ENCODE data around the gene ZNF835. TPM values are rescaled to one million over a fixed set of nuclear protein-coding genes. Genes with fewer than 3 reads are reported as not detected.
A peak's percentile ranks its signal among the peaks of the same experiment; 100 is the strongest.
"Not testable (repeated sequence)": the region's sequence is repeated elsewhere in the genome, so short reads cannot be mapped to it uniquely, and the experiment has no call there.

The ZNF835 gene
- total RNA-seq, 2 experiments from 2014 or later = 3.8 to 6.5 TPM

DNA sequence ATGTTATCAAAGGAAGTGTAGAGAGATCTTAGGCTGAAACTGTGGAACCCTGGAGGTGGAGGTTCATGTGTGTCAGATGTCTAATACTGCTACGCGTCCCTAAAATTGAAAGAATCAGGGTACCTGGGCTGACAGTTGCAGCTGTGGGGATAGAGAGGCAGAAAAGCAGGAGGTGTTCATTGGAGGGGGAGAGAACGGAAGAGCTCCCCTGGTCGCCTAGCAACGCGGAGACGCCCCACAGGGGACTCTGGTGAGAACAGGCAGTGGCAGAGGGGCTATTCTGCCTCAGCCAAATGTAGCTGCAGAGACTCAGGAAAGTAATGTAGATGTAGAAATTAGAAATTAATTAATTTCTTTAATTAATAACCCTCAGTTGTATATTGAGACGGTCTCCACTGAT lies 10.1 kb upstream of the ZNF835 start:
- Mint-ChIP-seq H3K36me3 (no peaks in the 10 kb centered on the region), H3K27me3 (no peaks in the 10 kb centered on the region), H3K27ac (no peak overlapping the region), H3K4me1 (no peaks in the 10 kb centered on the region), H3K9me3 (peaks cover 16% of the 10 kb centered on the region), H3K4me3 (no peak overlapping the region)
- no peak for DNase-seq
- ATAC-seq (ENCODE audit: low read depth) = no peak
- POLR2A ChIA-PET = no interaction called here

DNA sequence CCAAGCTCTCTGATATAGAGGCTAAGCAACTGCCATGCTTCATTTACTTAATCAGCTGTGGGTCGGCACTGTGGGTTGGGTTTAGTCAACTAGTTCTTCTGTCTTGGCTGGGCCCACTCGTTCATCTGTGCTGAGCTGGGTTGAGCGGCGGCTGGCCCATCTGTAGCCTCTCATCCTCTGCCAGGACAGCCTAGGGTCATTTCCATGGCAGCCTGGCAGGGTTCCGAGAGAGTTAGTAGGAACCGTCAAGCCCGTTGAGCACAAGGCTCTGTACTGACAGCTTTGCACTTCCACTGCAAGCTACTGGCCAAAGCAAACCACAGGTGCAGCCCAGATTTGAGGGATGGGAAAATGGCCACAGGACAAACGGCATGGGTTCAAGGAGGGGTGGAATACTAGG lies 6.6 kb upstream of the ZNF835 start:
- ATAC-seq (ENCODE audit: low read depth) = no peak
- Mint-ChIP-seq H3K36me3 (no peaks in the 10 kb centered on the region), H3K9me3 (peaks cover 17% of the 10 kb centered on the region), H3K4me3 (no peak overlapping the region), H3K27ac (no peak overlapping the region), H3K4me1 (no peaks in the 10 kb centered on the region), H3K27me3 (no peaks in the 10 kb centered on the region)
- POLR2A ChIA-PET = no interaction called here
- DNase-seq = no peak

DNA sequence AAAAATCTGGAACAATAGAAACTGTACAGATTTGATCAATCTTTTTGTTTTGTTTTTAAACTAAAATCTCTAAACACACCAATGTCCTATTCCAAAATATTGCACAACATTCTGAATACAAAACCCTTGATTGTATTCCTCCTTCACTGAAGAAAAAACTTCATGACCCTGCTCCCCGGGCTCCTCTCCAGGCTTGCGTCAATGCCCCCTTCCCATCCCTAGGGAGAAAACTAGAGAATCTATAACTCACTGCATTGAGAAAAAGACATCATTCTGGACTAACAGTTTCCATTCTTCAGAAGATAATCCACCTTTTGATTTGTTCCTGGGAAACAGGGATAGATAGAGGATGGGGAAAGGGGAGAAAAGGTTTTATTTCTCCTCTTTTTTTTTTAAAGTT lies 1.1 kb upstream of the ZNF835 start:
- POLR2A ChIA-PET; H3K27ac Mint-ChIP-seq; ATAC-seq (ENCODE audit: low read depth); DNase-seq; H3K4me3 Mint-ChIP-seq; H3K4me1 Mint-ChIP-seq; H3K27me3 Mint-ChIP-seq: not testable (repeated sequence)
- H3K9me3 Mint-ChIP-seq = peaks cover 16% of the 10 kb centered on the region
- H3K36me3 Mint-ChIP-seq = peaks cover 14% of the 10 kb centered on the region

DNA sequence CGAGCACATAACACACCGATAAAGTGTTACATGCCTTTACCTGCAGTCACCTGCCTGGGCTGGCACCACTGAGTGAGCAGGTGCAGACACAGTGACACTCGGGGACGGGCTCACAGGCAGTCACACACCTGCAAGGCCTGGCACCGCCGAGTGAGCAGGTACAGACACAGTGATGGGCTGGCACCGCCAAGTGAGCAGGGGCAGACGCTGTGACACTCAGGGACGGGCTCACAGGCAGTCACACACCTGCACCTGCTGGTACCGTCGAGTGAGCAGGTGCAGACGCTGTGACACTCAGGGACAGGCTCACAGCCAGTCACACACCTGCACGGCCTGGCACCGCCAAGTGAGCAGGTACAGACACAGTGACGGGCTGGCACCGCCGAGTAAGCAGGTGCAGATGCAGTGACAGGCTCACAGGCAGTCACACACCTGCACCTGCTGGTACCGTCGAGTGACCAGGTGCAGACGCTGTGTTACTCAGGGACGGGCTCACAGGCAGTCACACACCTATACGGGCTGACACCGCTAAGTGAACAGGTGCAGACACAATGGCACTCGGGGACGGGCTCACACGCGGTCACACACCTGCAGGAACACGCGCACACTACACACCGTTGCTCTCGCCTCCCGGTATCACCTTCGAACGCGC lies 470 bp downstream of the ZNF835 start:
- ATAC-seq (ENCODE audit: low read depth) = peak; percentile 36
- Mint-ChIP-seq H3K9me3 (peaks cover 13% of the 10 kb centered on the region), H3K27ac (peak overlapping the region; percentile 87), H3K4me3 (peak overlapping the region; percentile 88), H3K36me3 (peaks cover 14% of the 10 kb centered on the region), H3K27me3 (no peaks in the 10 kb centered on the region), H3K4me1 (peaks cover 10% of the 10 kb centered on the region)
- POLR2A ChIA-PET = interaction anchor here (1.0 kb wide), 1 partner anchor 267 kb away, joined by 4 read pairs; the partner anchor contains the start of gene ZNF583
- DNase-seq = no peak

DNA sequence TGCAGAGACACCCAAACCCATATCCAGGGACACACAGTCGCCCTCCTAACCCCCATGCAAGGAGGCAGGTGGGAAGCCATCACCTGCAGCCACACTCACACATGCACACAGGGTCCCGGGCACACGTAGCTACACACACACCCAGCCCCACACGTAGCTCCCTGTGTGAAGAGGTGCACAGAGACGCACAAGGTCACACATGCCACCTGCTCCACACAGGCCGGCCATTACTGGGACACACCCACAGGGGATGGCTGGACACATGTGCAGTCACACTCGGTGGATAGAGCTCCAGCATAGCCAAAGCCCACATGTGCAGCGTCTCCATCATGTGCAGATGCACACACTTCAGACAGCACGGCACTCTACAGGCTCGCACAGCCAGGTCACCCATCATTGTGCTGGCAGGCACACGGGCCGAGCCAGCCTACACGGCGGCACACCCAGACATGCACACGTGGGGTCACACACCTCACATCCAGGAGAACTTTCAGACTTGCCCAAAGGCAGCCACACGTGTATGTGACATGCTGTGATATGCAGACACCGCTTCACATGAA lies 1.1 kb downstream of the ZNF835 start:
- ATAC-seq (ENCODE audit: low read depth) (no peak), DNase-seq (no peak)
- H3K36me3 Mint-ChIP-seq = peaks cover 17% of the 10 kb centered on the region
- H3K4me1 Mint-ChIP-seq = peaks cover 10% of the 10 kb centered on the region
- POLR2A ChIA-PET = no interaction called here
- H3K27ac Mint-ChIP-seq = peak overlapping the region; percentile 25
- peaks cover 14% of the 10 kb centered on the region for H3K9me3 Mint-ChIP-seq
- H3K27me3 Mint-ChIP-seq = no peaks in the 10 kb centered on the region
- peak overlapping the region; percentile 88 for H3K4me3 Mint-ChIP-seq

DNA sequence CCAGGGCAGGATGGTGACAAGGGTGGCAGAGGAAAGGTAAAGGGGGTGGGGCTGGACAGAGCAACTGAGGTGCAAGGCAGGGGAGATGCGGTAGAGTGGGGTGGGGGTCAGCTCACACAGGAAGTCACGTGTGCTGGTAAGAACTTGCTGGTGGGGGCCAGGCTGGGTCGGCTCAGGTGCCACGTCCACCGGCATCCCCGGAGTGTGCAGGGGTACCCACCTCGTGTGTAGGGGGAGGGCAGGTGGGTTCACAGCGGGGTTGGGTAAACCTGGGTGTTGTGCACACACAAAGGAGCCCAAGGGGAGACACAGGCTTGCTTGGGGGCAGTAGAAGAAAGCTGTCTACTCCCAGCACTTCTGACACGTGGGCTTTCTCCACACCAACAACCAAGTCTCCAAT lies 2.9 kb downstream of the ZNF835 start:
- Mint-ChIP-seq H3K4me1 (peaks cover 10% of the 10 kb centered on the region), H3K4me3 (no peak overlapping the region), H3K9me3 (peaks cover 15% of the 10 kb centered on the region), H3K27ac (peak overlapping the region; percentile 34), H3K36me3 (peaks cover 27% of the 10 kb centered on the region), H3K27me3 (no peaks in the 10 kb centered on the region)
- DNase-seq = no peak
- ATAC-seq (ENCODE audit: low read depth) = no peak
- POLR2A ChIA-PET = no interaction called here

DNA sequence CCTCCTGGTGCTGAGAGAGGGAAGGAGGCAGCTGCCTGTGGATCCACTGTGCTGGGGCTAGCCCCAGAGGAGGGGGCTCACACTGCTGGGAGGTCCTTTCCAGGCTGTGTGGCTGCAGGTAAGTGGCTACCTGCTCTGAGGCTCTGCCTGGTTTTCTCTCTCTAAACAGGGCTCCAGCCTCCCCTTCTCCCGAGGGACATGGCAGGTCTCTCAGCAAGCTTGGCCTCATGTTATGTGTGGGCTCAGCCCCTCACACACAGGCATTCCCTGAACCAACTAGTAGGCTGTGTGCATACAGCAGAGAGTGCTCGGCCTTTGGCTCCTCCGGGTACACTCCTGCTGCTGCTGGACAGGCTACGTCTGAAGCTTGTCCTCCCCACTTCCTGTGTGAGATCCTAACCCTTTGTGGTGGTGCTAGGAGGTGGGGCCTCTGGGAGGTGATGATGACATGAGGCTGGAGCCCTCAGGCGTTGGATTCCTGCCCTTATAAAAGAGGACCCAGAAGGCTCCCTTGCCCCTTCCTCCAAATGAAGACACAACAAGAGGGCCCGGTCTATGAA lies 4.2 kb downstream of the ZNF835 start:
- no peak for DNase-seq
- peaks cover 34% of the 10 kb centered on the region for H3K36me3 Mint-ChIP-seq
- no peak overlapping the region for H3K27ac Mint-ChIP-seq
- POLR2A ChIA-PET = interaction anchor here (0.9 kb wide), 1 partner anchor 59 kb away, joined by 4 read pairs; no protein-coding TSS in a partner anchor
- peaks cover 17% of the 10 kb centered on the region for H3K9me3 Mint-ChIP-seq
- H3K27me3 Mint-ChIP-seq = no peaks in the 10 kb centered on the region
- peaks cover 10% of the 10 kb centered on the region for H3K4me1 Mint-ChIP-seq
- no peak overlapping the region for H3K4me3 Mint-ChIP-seq
- ATAC-seq (ENCODE audit: low read depth) = no peak

DNA sequence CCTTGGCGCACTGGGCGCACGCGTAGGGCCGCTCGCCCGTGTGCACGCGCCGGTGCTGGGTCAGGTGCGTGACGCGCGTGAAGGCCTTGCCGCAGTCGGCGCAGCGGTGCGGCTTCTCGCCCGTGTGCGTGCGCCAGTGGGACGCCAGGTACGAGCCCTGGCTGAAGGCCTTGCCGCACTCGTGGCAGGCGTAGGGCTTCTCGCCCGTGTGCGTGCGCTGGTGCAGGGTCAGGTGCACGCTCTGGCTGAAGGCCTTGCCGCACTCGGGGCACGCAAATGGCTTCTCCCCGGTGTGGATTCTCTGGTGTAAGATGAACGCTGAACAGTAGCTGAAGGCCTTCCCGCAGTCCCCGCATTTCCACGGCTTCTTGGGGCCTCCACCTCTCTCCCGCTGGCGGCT lies 7.0 kb downstream of the ZNF835 start:
- H3K36me3 Mint-ChIP-seq = peaks cover 34% of the 10 kb centered on the region
- H3K9me3 Mint-ChIP-seq = peaks cover 18% of the 10 kb centered on the region
- no peak overlapping the region for H3K4me3 Mint-ChIP-seq
- H3K27me3 Mint-ChIP-seq = no peaks in the 10 kb centered on the region
- DNase-seq (no peak), ATAC-seq (ENCODE audit: low read depth) (no peak)
- POLR2A ChIA-PET = no interaction called here
- no peaks in the 10 kb centered on the region for H3K4me1 Mint-ChIP-seq
- no peak overlapping the region for H3K27ac Mint-ChIP-seq

DNA sequence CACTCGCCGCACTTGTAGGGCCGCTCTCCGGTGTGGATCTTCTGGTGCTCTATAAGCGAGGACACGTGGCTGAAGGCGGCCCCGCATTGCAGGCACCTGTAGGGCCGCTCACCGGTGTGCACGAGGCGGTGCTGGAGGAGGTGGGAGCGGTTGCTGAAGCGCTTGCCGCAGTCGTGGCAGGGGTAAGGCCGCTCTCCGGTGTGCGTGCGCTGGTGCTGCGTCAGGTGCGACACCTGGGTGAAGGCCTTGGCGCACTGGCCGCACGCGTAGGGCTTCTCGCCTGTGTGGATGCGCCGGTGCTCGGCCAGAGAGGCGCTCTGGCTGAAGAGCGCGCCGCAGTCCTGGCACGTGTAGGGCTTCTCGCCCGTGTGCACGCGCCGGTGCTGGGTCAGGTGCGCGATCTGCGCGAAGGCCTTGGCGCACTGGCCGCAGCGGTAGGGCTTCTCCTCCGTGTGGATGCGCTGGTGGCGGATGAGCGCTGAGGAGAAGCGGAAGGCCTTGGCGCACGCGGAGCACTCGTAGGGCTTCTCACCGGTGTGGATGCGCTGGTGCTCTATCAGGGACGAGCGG lies 7.5 kb downstream of the ZNF835 start:
- no peak overlapping the region for H3K27ac Mint-ChIP-seq
- no peak for DNase-seq
- H3K4me3 Mint-ChIP-seq = no peak overlapping the region
- peaks cover 34% of the 10 kb centered on the region for H3K36me3 Mint-ChIP-seq
- no peak for ATAC-seq (ENCODE audit: low read depth)
- H3K9me3 Mint-ChIP-seq = peaks cover 20% of the 10 kb centered on the region
- H3K27me3 Mint-ChIP-seq = no peaks in the 10 kb centered on the region
- POLR2A ChIA-PET = no interaction called here
- H3K4me1 Mint-ChIP-seq = no peaks in the 10 kb centered on the region

DNA sequence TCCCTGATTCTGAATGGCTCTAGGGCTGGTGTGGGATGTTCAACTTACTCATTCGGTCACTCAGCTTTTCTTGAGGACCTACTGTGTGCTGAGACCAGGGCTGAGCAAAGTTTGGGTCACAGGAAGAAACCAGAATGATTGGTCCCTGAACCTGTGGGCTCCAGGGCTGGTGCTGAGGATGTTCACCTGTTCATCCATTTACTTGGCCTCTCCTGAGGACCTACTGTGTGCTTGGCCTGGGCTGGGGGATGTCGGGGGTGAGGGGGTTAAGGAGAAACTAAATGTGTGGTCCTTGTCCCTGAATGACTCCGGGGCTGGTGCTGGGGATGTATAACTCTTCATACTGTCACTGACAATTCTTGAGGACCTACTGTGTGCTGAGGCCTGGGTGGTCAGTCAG lies 10.3 kb downstream of the ZNF835 start:
- H3K36me3 Mint-ChIP-seq = peaks cover 25% of the 10 kb centered on the region
- H3K4me3 Mint-ChIP-seq = no peak overlapping the region
- no peak overlapping the region for H3K27ac Mint-ChIP-seq
- POLR2A ChIA-PET = no interaction called here
- no peak for ATAC-seq (ENCODE audit: low read depth)
- peaks cover 19% of the 10 kb centered on the region for H3K9me3 Mint-ChIP-seq
- DNase-seq = no peak
- no peaks in the 10 kb centered on the region for H3K27me3 Mint-ChIP-seq
- H3K4me1 Mint-ChIP-seq = no peaks in the 10 kb centered on the region

DNA sequence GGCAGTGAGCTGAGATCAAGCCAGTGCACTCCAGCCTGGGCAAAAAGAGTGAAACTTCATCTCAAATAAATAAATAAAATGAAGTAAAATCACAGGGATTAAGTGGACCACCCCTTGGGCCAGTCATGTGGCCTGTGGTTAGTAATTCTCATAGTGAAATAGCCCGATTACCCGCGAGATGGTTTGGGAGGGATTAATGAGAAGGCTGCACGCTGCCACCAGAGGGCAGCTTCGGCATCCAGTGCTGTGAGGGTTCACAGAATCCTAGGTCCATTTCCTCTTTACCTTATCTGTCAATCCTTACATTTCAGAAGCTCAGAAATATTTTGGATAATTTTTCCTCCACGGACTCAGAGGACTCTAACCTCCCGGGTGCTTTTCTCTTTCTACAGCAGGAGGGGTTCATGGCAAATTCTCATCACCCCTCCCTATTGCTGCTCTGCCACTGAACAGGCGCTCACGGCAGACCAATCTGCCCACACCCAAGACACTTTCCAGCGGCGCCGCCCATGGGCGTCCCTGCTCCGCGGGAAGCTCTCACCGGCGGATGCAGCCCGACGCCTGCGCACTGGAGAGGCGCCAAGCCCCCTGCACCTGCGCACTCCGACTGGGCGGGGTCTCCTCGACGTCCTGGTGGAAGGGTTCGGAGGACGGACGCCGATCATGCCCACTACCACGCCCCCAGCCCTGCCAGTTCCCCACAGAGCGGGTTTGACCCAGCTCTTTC lies 11.0 kb downstream of the ZNF835 start:
- Mint-ChIP-seq H3K4me1 (no peaks in the 10 kb centered on the region), H3K27ac (no peak overlapping the region), H3K4me3 (no peak overlapping the region), H3K27me3 (no peaks in the 10 kb centered on the region), H3K36me3 (peaks cover 23% of the 10 kb centered on the region), H3K9me3 (peaks cover 19% of the 10 kb centered on the region)
- POLR2A ChIA-PET = no interaction called here
- DNase-seq (no peak), ATAC-seq (ENCODE audit: low read depth) (no peak)

DNA sequence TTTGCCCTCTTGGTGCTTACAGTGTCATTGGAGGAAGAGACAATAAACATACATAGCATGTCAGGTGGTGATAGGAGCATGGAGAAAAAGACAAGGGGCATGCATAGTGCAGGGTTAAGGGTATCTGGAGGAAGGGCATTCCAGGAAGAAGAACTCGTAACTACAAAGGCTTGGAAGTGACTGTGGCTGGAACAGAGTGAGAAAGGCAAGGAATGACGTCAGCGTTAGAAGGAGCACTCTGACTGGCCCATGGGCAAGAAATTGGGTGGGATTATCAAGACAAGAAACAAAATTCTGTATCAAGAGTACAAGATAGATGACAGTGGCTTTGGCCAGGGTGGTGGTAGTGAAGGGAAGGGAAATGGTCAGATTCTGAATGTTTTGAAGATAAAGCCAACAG lies 17.4 kb downstream of the ZNF835 start:
- POLR2A ChIA-PET = no interaction called here
- peaks cover 2% of the 10 kb centered on the region for H3K36me3 Mint-ChIP-seq
- peaks cover 31% of the 10 kb centered on the region for H3K9me3 Mint-ChIP-seq

DNA sequence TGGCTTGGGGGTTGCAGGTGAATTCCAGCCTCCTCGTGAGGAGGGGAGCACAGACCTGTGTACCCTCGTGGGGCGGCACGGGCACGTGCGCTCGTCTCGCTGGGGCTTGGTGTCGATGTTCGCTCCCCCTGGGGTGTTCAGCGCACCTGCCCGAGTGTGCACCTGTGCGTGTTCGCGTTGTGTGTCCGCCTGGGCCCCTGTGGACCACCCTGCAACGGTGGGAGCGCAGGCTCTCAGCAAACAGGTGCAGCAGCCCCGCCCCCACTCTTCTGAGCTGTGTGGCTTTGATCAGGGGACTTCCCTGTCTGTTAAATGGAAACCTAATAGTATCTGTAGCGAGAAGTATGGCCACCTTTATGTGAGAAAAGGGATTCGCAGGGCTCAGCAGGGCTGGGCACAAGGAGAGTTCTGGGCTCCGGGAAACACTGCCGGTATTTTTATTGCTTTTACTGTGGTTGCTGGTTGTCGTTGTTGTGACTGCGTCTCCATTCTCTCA lies 28.0 kb downstream of the ZNF835 start:
- DNase-seq (no peak), ATAC-seq (ENCODE audit: low read depth) (no peak)
- peaks cover 4% of the 10 kb centered on the region for H3K27me3 Mint-ChIP-seq
- no peaks in the 10 kb centered on the region for H3K4me1 Mint-ChIP-seq
- peaks cover 9% of the 10 kb centered on the region for H3K36me3 Mint-ChIP-seq
- no peak overlapping the region for H3K4me3 Mint-ChIP-seq
- H3K9me3 Mint-ChIP-seq = peaks cover 43% of the 10 kb centered on the region
- H3K27ac Mint-ChIP-seq = no peak overlapping the region
- POLR2A ChIA-PET = no interaction called here

More for the DNA sequence above, 17.4 kb downstream of the ZNF835 start:
- no peak for ATAC-seq (ENCODE audit: low read depth)
- Mint-ChIP-seq H3K27ac (no peak overlapping the region), H3K4me3 (no peak overlapping the region), H3K27me3 (no peaks in the 10 kb centered on the region), H3K4me1 (no peaks in the 10 kb centered on the region)
- no peak for DNase-seq
